Body of pancreas (tissue), 4 donors: ENCODE measurements around the gene CLPTM1L.

Experiments
- POLR2A ChIP-seq, 3 donors: fragments of 450-650 bp; IDR thresholded peaks; one replicate each; pipeline ENCODE4 v1.6.1; 2016; ENCODE audit warnings: antibody characterized with exemption in 3 of 3, mild to moderate bottlenecking in 2 of 3
- TF ChIP-seq, protein P1 (sequence below), 7 experiments: fragments of 450-650 bp in 4 of 7; fragments of 200-600 bp in 3 of 7; sonication (generic) in 3 of 7; IDR thresholded peaks; one replicate each; pipeline ENCODE4 v1.5.1; 2016 to 2019; ENCODE audit warnings: antibody characterized with exemption in 7 of 7

DNA sequence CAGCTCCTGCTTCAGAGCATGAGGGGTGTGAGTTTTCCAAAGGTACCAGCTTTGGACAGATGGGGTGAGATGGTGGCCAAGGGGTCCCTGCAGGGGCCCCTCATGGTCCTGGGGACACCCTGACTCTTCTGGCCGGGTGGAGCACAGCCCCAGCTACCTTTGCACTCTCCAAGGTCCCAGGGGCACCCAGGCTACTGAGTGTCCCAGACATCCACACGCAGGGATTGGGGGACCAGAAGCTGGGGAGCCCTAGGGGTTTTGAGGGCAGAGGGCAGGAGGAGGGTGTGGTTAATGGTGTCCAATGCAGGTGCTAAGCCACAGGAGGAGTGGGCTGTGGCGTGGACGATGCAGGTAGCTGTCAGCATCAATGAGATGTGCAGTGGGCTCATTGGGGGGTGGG, 16.0 kb upstream of the CLPTM1L start:
- no peak for TF ChIP-seq POLR2A (IDR thresholded peaks at IDR 0.05)
- TF ChIP-seq, protein P1, sequence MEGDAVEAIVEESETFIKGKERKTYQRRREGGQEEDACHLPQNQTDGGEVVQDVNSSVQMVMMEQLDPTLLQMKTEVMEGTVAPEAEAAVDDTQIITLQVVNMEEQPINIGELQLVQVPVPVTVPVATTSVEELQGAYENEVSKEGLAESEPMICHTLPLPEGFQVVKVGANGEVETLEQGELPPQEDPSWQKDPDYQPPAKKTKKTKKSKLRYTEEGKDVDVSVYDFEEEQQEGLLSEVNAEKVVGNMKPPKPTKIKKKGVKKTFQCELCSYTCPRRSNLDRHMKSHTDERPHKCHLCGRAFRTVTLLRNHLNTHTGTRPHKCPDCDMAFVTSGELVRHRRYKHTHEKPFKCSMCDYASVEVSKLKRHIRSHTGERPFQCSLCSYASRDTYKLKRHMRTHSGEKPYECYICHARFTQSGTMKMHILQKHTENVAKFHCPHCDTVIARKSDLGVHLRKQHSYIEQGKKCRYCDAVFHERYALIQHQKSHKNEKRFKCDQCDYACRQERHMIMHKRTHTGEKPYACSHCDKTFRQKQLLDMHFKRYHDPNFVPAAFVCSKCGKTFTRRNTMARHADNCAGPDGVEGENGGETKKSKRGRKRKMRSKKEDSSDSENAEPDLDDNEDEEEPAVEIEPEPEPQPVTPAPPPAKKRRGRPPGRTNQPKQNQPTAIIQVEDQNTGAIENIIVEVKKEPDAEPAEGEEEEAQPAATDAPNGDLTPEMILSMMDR (IDR thresholded peaks at IDR 0.05) = no peak
